Ishikawa (cell line): ENCODE results near the gene ZBTB32.

Source experiments
- CEBPB ChIP-seq: IDR thresholded peaks from 2 replicates; pipeline ENCODE4 v1.6.1; 2012
- CREB1 ChIP-seq: IDR thresholded peaks from 2 replicates; pipeline ENCODE4 v1.6.1; 2012; ENCODE audit warnings: low read depth
- EGR1 ChIP-seq: IDR thresholded peaks from 2 replicates; pipeline ENCODE4 v1.6.1; 2012
- EP300 ChIP-seq: IDR thresholded peaks from 2 replicates; pipeline ENCODE4 v1.6.1; 2012; ENCODE audit warnings: borderline replicate concordance
- FOXM1 ChIP-seq: IDR thresholded peaks from 2 replicates; pipeline ENCODE4 v1.6.1; 2012; ENCODE audit warnings: low read depth, borderline replicate concordance
- MAX ChIP-seq: IDR thresholded peaks from 2 replicates; pipeline ENCODE4 v1.6.1; 2012
- NFIC ChIP-seq: IDR thresholded peaks from 2 replicates; pipeline ENCODE4 v1.6.1; 2012
- RAD21 ChIP-seq: IDR thresholded peaks from 2 replicates; pipeline ENCODE4 v1.6.1; 2012; ENCODE audit warnings: low read depth
- REST ChIP-seq: IDR thresholded peaks from 2 replicates; pipeline ENCODE4 v1.6.1; 2012; ENCODE audit warnings: low read depth, mild to moderate bottlenecking
- TAF1 ChIP-seq: IDR thresholded peaks from 2 replicates; pipeline ENCODE4 v1.6.1; 2012; ENCODE audit warnings: low read depth, mild to moderate bottlenecking
- TCF12 ChIP-seq: IDR thresholded peaks from 2 replicates; pipeline ENCODE4 v1.6.1; 2012; ENCODE audit warnings: low read depth
- TEAD4 ChIP-seq: IDR thresholded peaks from 2 replicates; pipeline ENCODE4 v1.6.1; 2012
- USF1 ChIP-seq: IDR thresholded peaks from 2 replicates; pipeline ENCODE4 v1.6.1; 2012
- YY1 ChIP-seq: IDR thresholded peaks from 2 replicates; pipeline ENCODE4 v1.6.1; 2012; ENCODE audit warnings: low read depth
- ZBTB7A ChIP-seq: IDR thresholded peaks from 2 replicates; pipeline ENCODE4 v1.6.1; 2012; ENCODE audit warnings: low read depth

ZBTB32 gene

DNA sequence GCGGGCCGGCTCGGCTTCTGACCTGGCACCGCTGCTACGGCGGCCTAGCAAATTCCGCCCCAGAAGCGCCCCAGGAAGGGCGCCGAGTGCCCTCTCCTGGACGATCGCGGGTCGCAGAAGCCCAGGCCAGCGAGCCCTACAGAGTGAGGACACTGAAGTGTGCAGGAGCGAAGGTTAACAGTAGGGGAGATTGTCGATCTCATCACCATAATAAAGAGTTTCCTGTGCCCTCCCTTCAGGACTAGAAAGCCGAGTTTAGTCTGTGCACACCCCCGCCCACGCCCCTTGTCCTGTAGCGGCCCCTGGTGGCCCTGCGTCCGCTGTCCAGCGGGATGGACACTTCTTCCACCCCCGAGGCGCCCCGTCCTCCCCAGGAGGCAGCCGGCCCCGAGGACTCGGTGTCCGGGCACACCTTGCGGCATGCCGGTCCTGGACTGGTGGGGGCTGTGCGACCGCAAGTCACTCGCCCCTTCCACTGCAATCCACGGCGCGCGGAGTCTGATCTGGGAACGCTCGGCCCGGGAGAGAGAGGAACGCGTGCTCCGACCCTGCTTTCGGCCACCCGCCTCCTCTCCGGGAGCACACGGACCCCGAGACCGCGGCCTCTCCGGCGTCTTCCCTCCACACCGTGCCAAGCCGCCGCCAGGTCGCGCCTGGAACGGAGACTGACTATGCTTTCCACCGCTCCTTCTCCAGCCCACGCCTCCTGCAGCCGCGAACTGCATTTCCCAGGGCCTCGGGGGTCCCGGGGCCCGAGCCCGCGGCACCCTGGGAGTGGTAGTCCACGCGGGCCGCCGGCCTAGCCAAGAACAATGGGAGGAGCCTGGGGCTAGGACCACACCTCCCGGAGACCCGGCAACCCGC, 12.7 kb downstream of the ZBTB32 start:
- no peak for TF ChIP-seq EP300
- peak; percentile 71 for TF ChIP-seq RAD21
- TF ChIP-seq USF1 = peak; percentile 17; the same call in 1 of the 2 replicates
- TF ChIP-seq MAX = peak; percentile 26; the same call in 1 of the 2 replicates
- TF ChIP-seq TEAD4 = no peak
- TF ChIP-seq EGR1 = peak; percentile 94
- TF ChIP-seq REST = peak; percentile 20; the same call in 1 of the 2 replicates
- peak; percentile 31 for TF ChIP-seq TAF1
- TF ChIP-seq ZBTB7A = peak; percentile 89; the same call in 1 of the 2 replicates
- no peak for TF ChIP-seq FOXM1
- TF ChIP-seq CREB1 = peak; percentile 17; the same call in 1 of the 2 replicates
- TF ChIP-seq YY1 = peak; percentile 38
- peak; percentile 77 for TF ChIP-seq TCF12

DNA sequence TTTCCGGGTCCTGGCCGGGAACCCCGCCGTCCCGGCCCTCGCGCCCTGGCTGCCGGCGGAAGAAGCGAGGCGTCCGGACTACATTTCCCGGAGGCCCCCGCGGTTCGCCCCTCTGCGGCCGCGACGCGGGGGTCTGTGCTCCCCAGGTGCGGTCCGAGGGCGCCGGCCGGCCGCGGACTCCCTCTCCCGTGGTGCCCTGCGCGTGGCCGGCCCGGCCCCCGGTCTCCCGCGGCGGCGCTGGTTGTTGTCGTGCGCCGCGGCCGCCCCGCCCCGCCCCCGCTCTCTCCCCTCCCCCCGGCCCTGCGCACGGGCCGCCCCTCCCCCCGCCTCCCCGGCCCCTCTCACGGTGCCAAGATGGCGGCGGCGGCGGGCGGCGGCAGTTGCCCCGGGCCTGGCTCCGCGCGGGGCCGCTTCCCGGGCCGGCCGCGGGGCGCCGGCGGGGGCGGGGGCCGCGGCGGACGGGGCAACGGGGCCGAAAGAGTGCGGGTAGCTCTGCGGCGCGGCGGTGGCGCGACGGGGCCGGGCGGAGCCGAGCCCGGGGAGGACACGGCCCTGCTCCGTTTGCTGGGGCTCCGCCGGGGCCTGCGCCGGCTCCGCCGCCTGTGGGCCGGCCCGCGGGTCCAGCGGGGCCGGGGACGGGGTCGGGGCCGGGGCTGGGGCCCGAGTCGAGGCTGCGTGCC, 13.4 kb downstream of the ZBTB32 start, which contains the start of gene KMT2B:
Gene KMT2B, plus strand, starts transcription at position 339 of the 680 bp plus-strand sequence. Its CDS starts 16 bp downstream, at position 355.
- TF ChIP-seq YY1 = peak; percentile 83
- TF ChIP-seq EP300 = no peak
- TF ChIP-seq EGR1 = no peak
- peak; percentile 69; the same call in 1 of the 2 replicates for TF ChIP-seq TCF12
- no peak for TF ChIP-seq CEBPB
- no peak for TF ChIP-seq MAX
- no peak for TF ChIP-seq RAD21
- peak; percentile 25; the same call in 1 of the 2 replicates for TF ChIP-seq CREB1
- no peak for TF ChIP-seq FOXM1
- no peak for TF ChIP-seq NFIC
- TF ChIP-seq USF1 = no peak; the same call in 1 of the 2 replicates
- no peak; the same call in 1 of the 2 replicates for TF ChIP-seq ZBTB7A
- no peak for TF ChIP-seq TEAD4
- no peak for TF ChIP-seq REST
- TF ChIP-seq TAF1 = peak; percentile 3; the same call in 1 of the 2 replicates

GRCh38 chr19:35718345-35719041, 14.1 kb downstream of the ZBTB32 start:
- TF ChIP-seq TCF12 = no peak
- TF ChIP-seq TAF1 = 0 out of 2 replicates have a peak, but pooled peaks have one; percentile 5
- no peak for TF ChIP-seq NFIC

- no peak for TF ChIP-seq MAX
- no peak for TF ChIP-seq USF1
- no peak for TF ChIP-seq ZBTB7A
- no peak for TF ChIP-seq CEBPB
- TF ChIP-seq EGR1 = no peak
Measured at GRCh38 chr19:35719402-35720162, 15.2 kb downstream of the ZBTB32 start.
